Epithelial cell of proximal tubule (primary cell): ENCODE data around the gene CHP1. TPM values are rescaled to one million over a fixed set of nuclear protein-coding genes. Genes with fewer than 3 reads are reported as not detected.

Experiments used
- DNase-seq: peaks from one replicate; pipeline ENCODE4 v3.0.0-alpha.2; 2011; ENCODE audit warnings: low read depth
- H3K4me3 ChIP-seq: 2 replicates; pipeline ENCODE4 v1.5.1; 2011; ENCODE audit warnings: low read depth, mild to moderate bottlenecking, low read length
- total RNA-seq: library from RNA; depleted of rRNA; stranded (reverse); fragments of >200 nt; gene quantifications from 2 replicates; pipeline ENCODE4 v1.2.3, GENCODE V29; 2015
- TF ChIP-seq, protein P1 (sequence below): conservative IDR thresholded peaks from 2 replicates; pipeline ENCODE4 v1.5.1; 2012; ENCODE audit warnings: low read depth, mild to moderate bottlenecking, low read length

CHP1 gene
- total RNA-seq, 1 donor from 2014 or later = 75.2 TPM

DNA sequence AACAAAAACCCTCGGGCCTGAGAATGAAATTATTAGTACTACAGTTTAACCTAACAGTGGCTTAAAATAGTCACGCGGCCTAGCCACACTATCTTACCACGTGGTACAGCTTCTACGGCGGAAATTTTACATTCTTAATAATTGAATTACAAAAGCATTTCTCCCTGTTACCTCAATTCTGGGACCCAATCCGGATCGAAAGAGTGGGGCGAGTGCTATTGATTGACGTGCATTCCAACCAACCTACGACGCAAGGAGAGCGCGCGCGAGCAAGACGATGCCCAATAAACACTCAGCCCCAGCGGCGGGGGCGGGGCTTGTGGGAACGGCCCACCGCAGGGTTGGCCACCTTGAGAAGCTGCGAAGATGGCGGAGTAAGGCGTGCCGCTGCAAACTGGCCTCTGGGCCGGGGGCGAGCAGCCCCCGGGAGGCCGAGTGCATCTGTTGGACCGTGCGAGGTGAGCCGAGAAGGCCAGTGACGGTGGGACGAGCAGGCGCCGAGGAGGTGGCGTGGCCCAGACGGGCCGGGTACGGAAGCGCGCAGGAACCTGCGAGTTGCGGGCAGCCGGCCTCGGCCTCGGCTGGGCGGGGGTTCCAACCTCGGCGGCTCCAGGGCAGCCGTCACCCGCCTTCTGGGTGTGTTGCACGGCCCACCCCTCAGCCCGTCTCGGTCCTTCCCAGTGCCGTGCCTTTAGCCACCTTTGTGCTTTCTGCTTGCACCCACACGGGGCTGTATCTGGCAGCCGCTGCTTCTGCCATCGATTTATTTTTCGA, 52.8 kb downstream of the CHP1 start:
- H3K4me3 ChIP-seq = peak overlapping the region; percentile 97
- DNase-seq = peak; percentile 85
- TF ChIP-seq, protein P1, sequence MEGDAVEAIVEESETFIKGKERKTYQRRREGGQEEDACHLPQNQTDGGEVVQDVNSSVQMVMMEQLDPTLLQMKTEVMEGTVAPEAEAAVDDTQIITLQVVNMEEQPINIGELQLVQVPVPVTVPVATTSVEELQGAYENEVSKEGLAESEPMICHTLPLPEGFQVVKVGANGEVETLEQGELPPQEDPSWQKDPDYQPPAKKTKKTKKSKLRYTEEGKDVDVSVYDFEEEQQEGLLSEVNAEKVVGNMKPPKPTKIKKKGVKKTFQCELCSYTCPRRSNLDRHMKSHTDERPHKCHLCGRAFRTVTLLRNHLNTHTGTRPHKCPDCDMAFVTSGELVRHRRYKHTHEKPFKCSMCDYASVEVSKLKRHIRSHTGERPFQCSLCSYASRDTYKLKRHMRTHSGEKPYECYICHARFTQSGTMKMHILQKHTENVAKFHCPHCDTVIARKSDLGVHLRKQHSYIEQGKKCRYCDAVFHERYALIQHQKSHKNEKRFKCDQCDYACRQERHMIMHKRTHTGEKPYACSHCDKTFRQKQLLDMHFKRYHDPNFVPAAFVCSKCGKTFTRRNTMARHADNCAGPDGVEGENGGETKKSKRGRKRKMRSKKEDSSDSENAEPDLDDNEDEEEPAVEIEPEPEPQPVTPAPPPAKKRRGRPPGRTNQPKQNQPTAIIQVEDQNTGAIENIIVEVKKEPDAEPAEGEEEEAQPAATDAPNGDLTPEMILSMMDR = no peak

- no peak for DNase-seq
- TF ChIP-seq, protein P1 = no peak
Measured at GRCh38 chr15:41284427-41285177, 53.5 kb downstream of the CHP1 start.

GRCh38 chr15:41285285-41285684, 54.2 kb downstream of the CHP1 start:
- no peak for DNase-seq

More at GRCh38 chr15:41284427-41285177, 53.5 kb downstream of the CHP1 start:
- H3K4me3 ChIP-seq = peak overlapping the region; percentile 97

GRCh38 chr15:41286665-41287333, 55.7 kb downstream of the CHP1 start:
- H3K4me3 ChIP-seq = no peak overlapping the region
- TF ChIP-seq, protein P1 = no peak
- DNase-seq = no peak

More at GRCh38 chr15:41285285-41285684, 54.2 kb downstream of the CHP1 start:
- TF ChIP-seq, protein P1 = no peak
- peak overlapping the region; percentile 97 for H3K4me3 ChIP-seq

GRCh38 chr15:41288464-41288863, 57.4 kb downstream of the CHP1 start:
- TF ChIP-seq, protein P1 = no peak
- H3K4me3 ChIP-seq = no peak overlapping the region
- DNase-seq = no peak

DNA sequence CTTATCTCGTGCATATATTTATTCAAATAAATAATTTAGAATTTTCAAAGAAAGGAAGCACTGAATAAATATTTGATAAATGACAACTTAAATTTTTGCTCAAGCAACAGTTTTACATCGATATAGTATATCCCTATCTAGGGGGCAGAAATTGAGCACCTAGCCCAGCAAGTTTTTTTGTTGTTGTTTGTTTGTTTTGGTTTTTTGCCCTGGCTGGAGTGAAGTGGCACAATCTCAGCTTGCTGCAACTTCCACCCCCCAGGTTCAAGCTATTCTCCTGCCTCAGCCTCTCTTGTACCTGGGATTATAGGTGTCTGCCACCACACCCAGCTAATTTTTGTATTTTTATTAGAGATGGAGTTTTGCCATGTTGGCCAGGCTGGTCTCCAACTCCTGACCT, 58.9 kb downstream of the CHP1 start:
- no peak for DNase-seq
- TF ChIP-seq, protein P1 = no peak
- no peak overlapping the region for H3K4me3 ChIP-seq
